ENCODE results near the gene MICOS13. TPM values are rescaled to one million over a fixed set of nuclear protein-coding genes. Genes with fewer than 3 reads are reported as not detected.

MICOS13 gene
- total and polyA plus RNA-seq, 2 donors, result 18.8 to 98.4 TPM

DNA sequence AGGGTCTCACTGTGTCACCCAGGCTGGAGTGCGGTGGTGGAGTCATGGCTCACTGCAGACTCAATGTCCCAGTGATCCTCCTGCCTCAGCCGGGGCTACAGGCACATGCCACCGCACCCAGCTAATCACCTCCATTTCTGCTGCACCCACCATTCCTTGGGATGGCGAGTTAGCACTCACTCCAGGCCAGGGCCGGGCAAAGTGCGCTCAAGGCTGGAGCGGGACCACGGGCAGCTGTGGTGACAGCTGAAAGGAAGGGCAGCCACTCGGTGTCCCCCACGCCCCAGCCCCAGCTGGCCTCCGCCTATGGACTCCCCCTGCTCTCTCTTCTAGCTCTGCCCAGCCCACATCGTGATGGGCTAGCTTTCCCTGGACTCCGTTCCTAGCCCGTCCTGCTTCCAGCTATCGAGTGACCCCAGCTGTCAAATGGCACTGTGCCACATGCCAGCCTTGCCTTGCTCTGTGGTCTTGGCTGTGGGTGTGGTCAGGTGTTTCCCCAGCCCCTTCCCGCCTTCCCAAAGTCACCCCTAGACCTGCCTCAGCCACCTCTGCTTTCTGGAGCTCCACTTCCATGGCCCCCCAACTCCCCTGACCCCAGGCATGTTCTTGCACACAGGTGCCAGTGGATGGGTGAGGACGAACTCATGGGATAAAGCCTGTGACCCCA lies 4.1 kb downstream of the MICOS13 start:
- Histone ChIP-seq H3K4me1 (ENCODE audit: insufficient read depth) (no peaks in the 10 kb centered on the region), H3K36me3 (ENCODE audit: insufficient read depth) (no peaks in the 10 kb centered on the region), H3K4me3 (ENCODE audit: low read depth, low read length) (no peak overlapping the region), H3K27ac (ENCODE audit: low read depth) (no peak overlapping the region)
- DNase-seq (ENCODE audit: extremely low spot score), result no peak
- 72% methylated on average over 17 of the region's 17 CpGs for WGBS

DNA sequence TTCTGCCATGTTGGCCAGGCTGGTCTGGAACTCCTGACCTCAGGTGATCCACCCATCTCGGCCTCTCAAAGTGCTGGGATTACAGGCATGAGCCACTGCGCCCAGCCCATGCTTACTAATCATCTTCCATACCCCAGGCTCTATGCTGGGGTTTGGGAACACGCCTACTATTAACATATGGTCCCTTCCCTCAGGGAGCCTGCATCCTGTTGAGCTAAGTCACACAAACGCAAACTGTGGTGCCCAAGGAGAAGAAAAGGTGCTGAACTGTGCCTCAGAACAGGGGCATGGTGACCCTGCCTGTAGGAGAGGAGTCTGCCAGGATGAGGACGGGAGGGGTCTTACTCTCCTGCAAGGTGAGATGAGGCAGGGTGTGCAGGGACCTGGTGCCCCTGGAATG lies 5.6 kb downstream of the MICOS13 start:
- WGBS, result 83% methylated on average over 5 of the region's 5 CpGs
- H3K27ac ChIP-seq (ENCODE audit: low read depth), result no peak overlapping the region
- H3K36me3 ChIP-seq (ENCODE audit: insufficient read depth), result no peaks in the 10 kb centered on the region
- H3K4me1 ChIP-seq (ENCODE audit: insufficient read depth), result no peaks in the 10 kb centered on the region
- H3K4me3 ChIP-seq (ENCODE audit: low read depth, low read length), result no peak overlapping the region
- no peak for DNase-seq (ENCODE audit: extremely low spot score)

DNA sequence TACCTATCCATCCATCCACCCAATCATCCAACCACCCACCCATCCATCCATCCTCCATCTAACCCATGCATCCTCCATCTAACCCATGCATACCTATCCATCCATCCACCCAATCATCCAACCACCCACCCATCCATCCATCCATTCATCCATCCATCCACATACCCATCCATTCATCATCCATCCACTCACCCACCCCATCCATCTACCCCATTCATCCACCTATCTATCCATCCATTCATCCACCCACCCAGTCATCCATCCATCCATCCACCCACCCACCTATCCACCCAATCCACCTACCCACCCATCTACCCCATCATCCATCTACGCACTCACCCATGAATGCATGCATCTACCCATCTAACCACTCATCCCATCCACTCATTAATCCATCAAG lies 6.6 kb downstream of the MICOS13 start:
- peaks cover 2% of the 10 kb centered on the region for H3K36me3 ChIP-seq (ENCODE audit: insufficient read depth)
- 98% methylated on average over 1 of the region's 1 CpG for WGBS
- no peaks in the 10 kb centered on the region for H3K4me1 ChIP-seq (ENCODE audit: insufficient read depth)
- H3K27ac ChIP-seq (ENCODE audit: low read depth), result no peak overlapping the region
- no peak for DNase-seq (ENCODE audit: extremely low spot score)
- H3K4me3 ChIP-seq (ENCODE audit: low read depth, low read length), result no peak overlapping the region

DNA sequence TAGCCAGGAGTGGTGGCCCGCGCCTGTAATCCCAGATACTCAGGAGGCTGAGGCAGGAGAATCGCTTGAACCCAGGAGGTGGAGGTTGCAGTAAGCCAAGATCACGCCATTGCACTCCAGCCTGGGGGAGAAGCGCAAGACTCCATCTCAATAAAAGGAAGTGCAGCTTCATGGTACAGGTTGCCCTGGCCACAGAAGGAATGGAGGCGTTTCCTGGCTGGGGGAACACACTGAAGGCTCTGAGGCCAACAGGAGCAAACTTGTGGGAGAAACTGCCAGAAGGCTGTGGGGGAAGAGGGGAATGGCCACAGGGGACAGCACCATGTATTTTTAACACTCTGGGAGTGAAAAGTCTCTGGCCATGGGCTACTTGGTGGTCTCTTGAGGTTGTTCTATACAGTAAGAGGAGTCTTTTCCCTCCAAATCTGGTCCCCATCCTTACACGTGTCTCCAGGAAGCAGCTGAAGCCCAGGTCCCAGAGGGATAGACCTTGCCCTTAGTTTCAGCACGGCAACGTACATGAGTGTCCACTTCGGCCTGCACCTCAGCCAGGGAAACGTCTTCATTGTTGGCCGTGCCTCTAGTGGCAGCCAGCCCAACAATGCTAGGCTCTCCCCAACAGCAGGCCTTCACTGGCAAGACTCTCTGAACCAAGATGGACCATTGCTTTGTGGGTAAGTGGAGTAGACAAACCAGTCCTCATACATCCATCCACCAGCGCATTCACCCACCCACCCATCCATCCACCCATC lies 7.4 kb downstream of the MICOS13 start:
- WGBS, result 84% methylated on average over 13 of the region's 13 CpGs
- no peak overlapping the region for H3K27ac ChIP-seq (ENCODE audit: low read depth)
- H3K4me1 ChIP-seq (ENCODE audit: insufficient read depth), result no peaks in the 10 kb centered on the region
- no peak overlapping the region for H3K4me3 ChIP-seq (ENCODE audit: low read depth, low read length)
- DNase-seq (ENCODE audit: extremely low spot score), result no peak
- H3K36me3 ChIP-seq (ENCODE audit: insufficient read depth), result peaks cover 4% of the 10 kb centered on the region

DNA sequence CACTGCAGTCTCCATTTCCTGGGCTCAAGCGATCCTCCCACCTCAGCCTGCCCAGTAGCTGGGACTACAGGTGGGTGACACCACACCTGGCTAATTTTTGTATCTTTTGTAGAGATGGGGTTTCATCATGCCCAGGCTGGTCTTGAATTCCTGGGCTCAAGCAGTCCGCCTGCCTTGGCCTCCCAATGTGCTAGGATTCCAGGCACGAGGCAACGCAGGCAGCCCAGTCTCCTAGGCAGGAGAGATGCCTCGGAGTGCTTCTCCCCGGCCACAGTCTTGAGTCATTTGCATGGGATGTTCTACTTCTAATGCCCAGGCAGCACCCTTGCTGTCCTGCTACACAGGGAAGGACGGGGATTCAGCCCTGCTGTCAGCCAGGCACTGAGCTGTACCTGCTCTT lies 8.7 kb downstream of the MICOS13 start:
- Histone ChIP-seq H3K36me3 (ENCODE audit: insufficient read depth) (peaks cover 6% of the 10 kb centered on the region), H3K4me1 (ENCODE audit: insufficient read depth) (no peaks in the 10 kb centered on the region), H3K4me3 (ENCODE audit: low read depth, low read length) (no peak overlapping the region), H3K27ac (ENCODE audit: low read depth) (no peak overlapping the region)
- DNase-seq (ENCODE audit: extremely low spot score), result no peak
- 93% methylated on average over 7 of the region's 7 CpGs for WGBS

DNA sequence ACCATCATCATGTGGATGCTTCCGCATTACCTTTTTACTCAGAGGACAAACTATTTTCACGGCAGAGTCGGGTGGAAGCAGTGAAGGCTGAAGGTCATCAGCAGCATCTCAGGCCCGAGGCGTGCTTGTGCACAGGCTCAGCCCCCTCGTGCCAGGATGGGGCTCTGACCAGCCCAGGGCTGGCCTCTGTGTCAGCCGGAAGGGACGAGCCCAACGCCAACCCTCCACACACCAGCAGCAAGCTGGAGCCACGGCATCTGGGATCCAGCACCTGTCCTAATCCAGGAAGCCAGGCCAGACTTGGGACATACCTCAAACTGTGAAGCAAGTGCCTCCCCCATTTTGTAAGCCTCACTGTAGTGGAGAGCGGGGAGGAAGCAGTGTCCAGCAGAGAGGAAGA lies 11.1 kb downstream of the MICOS13 start:
- WGBS, result 86% methylated on average over 11 of the region's 11 CpGs
- DNase-seq (ENCODE audit: extremely low spot score), result no peak
- peaks cover 11% of the 10 kb centered on the region for H3K36me3 ChIP-seq (ENCODE audit: insufficient read depth)

DNA sequence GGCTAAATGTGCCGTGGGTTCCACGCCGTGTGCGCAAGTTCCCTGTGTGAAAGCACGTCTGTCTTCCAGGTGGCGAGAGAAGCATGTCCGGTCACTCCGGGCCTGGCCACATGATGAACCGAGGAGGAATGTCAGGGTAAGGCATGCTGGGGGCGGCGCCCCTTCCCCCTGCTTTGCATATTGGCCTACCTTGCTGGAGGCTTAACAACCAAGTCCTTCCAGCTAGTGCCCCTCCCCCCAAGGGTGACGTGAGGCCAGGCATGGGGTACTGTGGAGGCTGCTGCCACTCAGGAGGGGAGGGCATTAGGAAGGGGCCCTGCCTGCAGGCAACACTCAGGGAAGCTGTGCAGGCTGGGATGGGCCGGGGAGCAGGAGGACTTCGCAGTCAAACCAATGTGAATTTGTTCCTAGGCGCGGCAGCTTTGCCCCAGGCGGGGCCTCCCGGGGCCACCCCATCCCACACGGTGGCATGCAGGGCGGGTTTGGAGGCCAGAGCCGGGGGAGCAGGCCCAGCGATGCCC lies 12.5 kb downstream of the MICOS13 start:
- no peak for DNase-seq (ENCODE audit: extremely low spot score)
- Histone ChIP-seq H3K27ac (ENCODE audit: low read depth) (no peak overlapping the region), H3K4me1 (ENCODE audit: insufficient read depth) (no peaks in the 10 kb centered on the region), H3K36me3 (ENCODE audit: insufficient read depth) (peaks cover 16% of the 10 kb centered on the region), H3K4me3 (ENCODE audit: low read depth, low read length) (no peak overlapping the region)
- WGBS, result 82% methylated on average over 22 of the region's 22 CpGs

More for the DNA sequence above, 11.1 kb downstream of the MICOS13 start:
- Histone ChIP-seq H3K27ac (ENCODE audit: low read depth) (no peak overlapping the region), H3K4me3 (ENCODE audit: low read depth, low read length) (no peak overlapping the region), H3K4me1 (ENCODE audit: insufficient read depth) (no peaks in the 10 kb centered on the region)

DNA sequence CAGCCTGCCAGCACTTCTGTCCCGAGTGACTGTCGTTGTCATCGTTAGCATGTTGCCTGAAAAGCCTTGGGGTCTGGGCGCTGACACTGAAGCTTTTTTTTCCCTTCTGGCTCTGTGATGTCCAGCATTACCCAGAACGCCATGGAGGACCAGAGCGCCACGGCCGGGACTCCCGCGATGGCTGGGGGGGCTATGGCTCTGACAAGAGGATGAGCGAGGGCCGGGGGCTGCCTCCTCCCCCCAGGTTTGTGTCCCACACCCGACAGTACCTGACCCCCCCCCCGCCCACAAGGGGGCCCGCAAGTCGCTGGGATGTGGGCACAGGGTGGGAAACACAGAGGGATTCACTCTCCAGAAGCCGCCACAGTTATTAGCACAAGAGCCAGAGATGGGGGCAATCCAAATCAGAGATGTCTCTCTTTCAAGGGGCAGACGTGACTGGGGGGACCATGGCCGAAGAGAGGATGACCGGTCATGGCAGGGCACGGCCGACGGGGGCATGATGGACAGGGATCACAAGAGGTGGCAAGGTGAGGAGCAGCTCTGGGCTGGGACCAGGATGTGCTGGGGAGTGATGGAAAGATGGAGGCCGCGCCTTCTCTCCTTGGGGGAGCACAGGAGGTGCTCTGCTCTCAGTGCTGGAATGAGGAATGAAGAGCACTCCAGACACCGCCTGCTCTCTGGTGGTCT lies 13.2 kb downstream of the MICOS13 start:
- Histone ChIP-seq H3K4me3 (ENCODE audit: low read depth, low read length) (no peak overlapping the region), H3K27ac (ENCODE audit: low read depth) (no peak overlapping the region), H3K4me1 (ENCODE audit: insufficient read depth) (no peaks in the 10 kb centered on the region), H3K36me3 (ENCODE audit: insufficient read depth) (peaks cover 16% of the 10 kb centered on the region)
- WGBS, result 89% methylated on average over 26 of the region's 26 CpGs
- DNase-seq (ENCODE audit: extremely low spot score), result no peak

DNA sequence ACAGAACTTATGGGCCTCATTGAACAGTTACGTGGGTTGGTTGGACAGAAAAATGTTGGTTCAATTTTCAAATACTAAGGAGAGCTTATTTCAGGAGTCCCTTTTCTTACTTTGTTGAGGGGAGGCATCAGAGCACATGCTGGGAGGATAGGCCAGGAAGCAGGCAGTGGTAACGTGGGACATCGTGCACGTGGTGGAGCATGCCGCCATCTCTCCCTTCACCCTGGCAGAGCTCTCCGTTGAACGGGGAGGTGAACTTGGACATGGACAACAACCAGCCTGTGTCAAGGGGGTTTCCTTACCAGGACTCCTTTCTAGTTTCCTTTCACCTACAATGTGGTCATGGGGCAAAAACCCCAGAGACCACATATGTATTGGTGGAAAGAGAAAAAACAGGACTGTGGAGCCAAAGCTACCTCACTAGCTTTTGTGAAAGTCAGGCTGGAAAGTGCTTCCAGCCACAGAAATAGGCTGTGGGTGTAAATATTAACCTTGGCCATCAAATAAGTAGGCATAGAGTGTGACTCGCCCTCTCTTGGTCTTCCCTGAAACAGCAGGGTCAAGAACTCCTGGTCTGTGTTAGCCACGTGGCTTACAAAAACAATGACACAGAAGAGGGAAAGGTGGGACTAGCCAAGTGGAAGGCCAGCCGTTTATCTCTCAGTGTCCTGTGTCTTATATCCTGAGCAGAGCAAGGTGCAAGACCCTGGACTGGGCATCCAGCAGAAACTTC lies 14.4 kb downstream of the MICOS13 start:
- no peak overlapping the region for H3K27ac ChIP-seq (ENCODE audit: low read depth)
- H3K36me3 ChIP-seq (ENCODE audit: insufficient read depth), result peaks cover 16% of the 10 kb centered on the region
- H3K4me3 ChIP-seq (ENCODE audit: low read depth, low read length), result no peak overlapping the region
- DNase-seq (ENCODE audit: extremely low spot score), result no peak
- no peaks in the 10 kb centered on the region for H3K4me1 ChIP-seq (ENCODE audit: insufficient read depth)
- WGBS, result 75% methylated on average over 10 of the region's 10 CpGs

DNA sequence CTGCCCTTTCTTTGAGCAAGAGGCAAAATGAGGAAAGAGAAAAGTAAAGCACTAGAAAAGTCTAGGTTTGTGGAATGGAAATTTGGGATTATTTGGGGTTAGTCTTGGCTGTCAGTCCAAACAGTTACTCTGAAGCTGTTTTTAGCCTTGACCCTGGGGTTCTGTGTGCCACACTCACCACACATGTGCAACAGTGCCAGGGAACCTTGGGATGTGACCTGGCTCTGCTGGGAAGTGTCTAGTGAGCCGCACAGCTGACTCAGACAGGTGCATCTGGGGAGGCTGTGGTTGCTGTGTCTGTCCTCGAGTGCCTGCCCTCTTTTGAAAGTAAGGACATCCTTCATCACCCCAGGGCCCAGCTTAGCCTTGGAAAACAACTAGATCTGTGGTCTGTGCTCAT lies 15.8 kb downstream of the MICOS13 start:
- H3K27ac ChIP-seq (ENCODE audit: low read depth), result no peak overlapping the region
- 96% methylated on average over 2 of the region's 2 CpGs for WGBS
- DNase-seq (ENCODE audit: extremely low spot score), result no peak
- no peaks in the 10 kb centered on the region for H3K4me1 ChIP-seq (ENCODE audit: insufficient read depth)
- H3K36me3 ChIP-seq (ENCODE audit: insufficient read depth), result peaks cover 16% of the 10 kb centered on the region
- H3K4me3 ChIP-seq (ENCODE audit: low read depth, low read length), result no peak overlapping the region

DNA sequence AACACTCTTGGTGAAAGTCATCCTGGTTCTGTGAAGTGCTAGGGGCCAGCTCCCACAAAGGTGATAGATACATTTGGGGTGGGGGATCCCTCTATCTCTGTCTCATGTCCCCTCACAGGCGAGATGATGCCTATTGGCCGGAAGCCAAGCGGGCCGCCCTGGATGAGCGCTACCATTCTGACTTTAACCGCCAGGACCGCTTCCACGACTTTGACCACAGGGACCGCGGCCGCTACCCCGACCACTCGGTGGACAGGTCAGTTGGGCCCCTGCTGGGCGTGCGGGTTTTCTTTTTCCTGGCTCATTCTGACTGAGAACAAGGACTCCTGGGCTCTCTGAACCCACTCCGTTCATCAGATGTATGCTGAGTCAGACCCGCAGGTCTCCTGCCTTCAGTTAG lies 16.4 kb downstream of the MICOS13 start:
- Histone ChIP-seq H3K36me3 (ENCODE audit: insufficient read depth) (peaks cover 14% of the 10 kb centered on the region), H3K4me1 (ENCODE audit: insufficient read depth) (no peaks in the 10 kb centered on the region), H3K27ac (ENCODE audit: low read depth) (no peak overlapping the region), H3K4me3 (ENCODE audit: low read depth, low read length) (no peak overlapping the region)
- DNase-seq (ENCODE audit: extremely low spot score), result no peak
- WGBS, result 95% methylated on average over 17 of the region's 17 CpGs

DNA sequence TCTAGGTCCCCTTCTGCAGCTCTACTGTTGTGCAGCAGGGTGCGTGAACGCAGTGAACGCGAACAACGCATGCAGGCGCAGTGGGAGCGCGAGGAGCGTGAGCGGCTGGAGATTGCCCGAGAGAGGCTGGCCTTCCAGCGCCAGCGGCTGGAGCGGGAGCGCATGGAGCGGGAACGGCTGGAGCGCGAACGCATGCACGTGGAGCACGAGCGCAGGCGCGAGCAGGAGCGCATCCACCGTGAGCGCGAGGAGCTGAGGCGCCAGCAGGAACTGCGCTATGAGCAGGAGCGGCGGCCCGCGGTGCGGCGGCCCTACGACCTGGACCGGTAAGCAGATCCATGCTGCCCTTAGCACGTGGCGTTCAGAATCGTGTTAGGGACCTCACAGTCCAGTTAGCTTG lies 18.8 kb downstream of the MICOS13 start:
- peaks cover 14% of the 10 kb centered on the region for H3K36me3 ChIP-seq (ENCODE audit: insufficient read depth)

DNA sequence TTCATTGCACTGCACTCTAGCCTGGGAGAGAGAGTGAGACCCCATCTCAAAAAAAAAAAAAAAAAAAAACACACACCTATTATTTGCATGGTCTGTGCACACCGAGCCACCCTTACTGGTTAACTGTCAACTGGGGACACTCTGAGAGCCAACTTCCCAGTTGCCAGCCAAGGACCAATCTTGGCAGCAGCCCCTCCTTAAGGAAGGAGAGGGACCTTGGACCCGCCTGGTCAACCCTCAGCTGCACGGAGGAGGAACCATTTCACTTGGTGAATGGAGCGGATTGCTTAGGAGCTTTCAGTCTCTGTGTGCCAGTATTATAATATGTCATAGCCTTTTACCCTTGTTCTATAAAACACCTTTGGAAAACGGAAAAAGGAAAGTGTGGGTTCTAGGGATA lies 24.9 kb downstream of the MICOS13 start:
- no peak overlapping the region for H3K27ac ChIP-seq (ENCODE audit: low read depth)
- H3K4me1 ChIP-seq (ENCODE audit: insufficient read depth), result no peaks in the 10 kb centered on the region
- peaks cover 7% of the 10 kb centered on the region for H3K36me3 ChIP-seq (ENCODE audit: insufficient read depth)
- no peak for DNase-seq (ENCODE audit: extremely low spot score)
- WGBS, result 80% methylated on average over 5 of the region's 5 CpGs
- H3K4me3 ChIP-seq (ENCODE audit: low read depth, low read length), result no peak overlapping the region

More for the DNA sequence above, 18.8 kb downstream of the MICOS13 start:
- no peak for DNase-seq (ENCODE audit: extremely low spot score)
- no peak overlapping the region for H3K27ac ChIP-seq (ENCODE audit: low read depth)
- H3K4me3 ChIP-seq (ENCODE audit: low read depth, low read length), result no peak overlapping the region
- WGBS, result 98% methylated on average over 42 of the region's 42 CpGs
- H3K4me1 ChIP-seq (ENCODE audit: insufficient read depth), result no peaks in the 10 kb centered on the region
